Measurements from ENCODE around the gene GHRH.

Gene GHRH

GRCh38 chr20:37235065-37235464 lies 26.5 kb downstream of the GHRH start:
- peak; percentile 34 to 41 for DNase-seq

- DNase-seq: no peak
Measured at GRCh38 chr20:37234254-37234581, 27.4 kb downstream of the GHRH start.

DNA sequence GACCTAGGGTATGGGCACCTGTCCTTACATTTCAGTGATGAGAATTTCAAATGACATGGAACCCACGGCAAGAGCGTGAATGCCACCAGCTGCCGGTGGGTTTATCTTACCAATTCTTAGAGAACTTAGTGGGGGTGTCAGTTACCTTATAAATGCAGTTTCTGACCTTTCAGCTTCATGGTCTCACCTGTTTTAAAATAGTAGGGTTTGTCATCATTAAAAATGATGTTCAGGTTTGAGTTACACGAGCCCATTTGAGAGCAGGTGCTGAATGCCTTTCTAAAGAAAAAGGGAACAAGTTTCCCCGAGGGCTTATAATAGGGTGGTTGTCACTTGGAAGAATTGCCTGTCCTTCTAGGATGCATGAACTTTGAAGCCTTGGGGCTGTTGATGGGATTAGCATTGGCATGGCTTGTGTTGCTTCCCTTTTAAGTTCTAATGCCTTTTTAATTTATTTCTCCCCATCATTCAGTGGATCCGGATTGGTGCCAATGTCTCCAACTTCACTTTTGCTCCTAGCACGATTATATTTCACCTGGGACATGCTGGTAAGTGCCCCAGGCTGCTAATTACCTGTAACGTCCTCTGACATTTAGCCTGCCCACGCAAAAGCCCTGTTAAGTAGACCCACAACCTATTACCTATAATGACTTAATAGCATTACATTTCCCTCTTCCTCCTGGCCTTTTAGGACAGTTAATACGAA lies 27.9 kb downstream of the GHRH start:
- DNase-seq: no peak

- peak; percentile 73 to 85 for DNase-seq
Measured at GRCh38 chr20:37231947-37232630, 29.5 kb downstream of the GHRH start.

DNA sequence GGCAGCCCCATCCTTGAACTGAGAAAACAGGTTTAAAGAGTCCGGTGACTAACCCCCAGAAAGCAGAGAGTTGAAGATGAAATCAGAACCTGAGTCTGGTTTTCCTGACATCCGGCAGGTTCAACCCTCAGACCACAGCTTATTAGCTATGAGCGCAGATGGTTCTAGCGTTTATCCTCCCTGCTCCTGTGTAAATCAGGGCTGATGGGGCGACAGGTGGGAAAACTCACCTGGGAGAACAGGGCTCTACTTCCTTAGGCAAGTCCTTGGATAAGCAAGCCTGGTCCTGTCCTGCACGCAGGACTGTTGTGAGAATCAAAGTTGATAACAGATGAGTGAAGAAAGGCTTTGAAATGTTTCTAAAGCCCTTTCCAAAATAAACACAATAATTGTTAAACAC lies 31.4 kb downstream of the GHRH start:
- DNase-seq: peak in 1 of 2 experiments; percentile 34

DNA sequence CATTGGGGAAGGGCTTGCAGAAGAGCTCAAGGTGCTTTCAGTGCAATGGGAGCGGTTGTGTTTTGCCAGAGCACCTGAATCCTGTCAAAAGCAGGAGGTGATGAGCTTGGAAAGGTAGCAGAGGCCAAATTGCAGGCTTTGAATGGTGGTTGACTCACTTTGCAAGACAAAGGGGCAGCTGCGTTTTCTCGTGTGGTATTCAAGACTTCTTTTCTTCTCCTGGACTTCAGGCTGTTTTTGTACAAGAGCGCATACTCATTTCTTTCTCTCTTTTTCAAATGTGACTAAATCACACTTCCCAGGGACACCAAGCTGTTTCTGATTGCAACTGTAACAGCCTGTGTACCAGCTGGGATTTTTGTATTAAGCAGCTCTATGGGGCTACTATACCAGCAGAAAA lies 32.3 kb downstream of the GHRH start:
- DNase-seq: no peak

GRCh38 chr20:37228656-37229055 lies 33.0 kb downstream of the GHRH start:
- no peak for DNase-seq

GRCh38 chr20:37228082-37228481 lies 33.5 kb downstream of the GHRH start:
- DNase-seq: no peak

GRCh38 chr20:37226889-37227288 lies 34.7 kb downstream of the GHRH start:
- no peak for DNase-seq

DNA sequence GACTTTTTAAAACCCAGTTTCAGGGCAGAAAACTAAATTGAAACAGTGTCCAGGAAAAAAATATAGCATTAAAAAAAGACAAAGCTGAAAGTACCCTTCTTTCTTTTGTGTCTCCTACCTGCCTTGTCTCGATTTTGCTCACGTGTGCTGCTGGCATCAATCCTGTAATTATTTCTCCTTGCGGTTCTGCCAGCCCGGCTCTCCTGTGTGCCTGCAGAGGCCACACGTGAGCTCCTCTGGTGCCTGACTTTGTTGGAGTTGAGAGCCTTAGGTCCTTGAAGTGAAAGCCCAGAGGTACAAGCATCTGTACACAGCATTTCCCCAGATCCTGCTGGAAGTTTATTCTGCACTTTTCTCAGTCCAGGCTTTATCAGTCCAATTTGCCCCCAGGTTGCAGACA lies 36.5 kb downstream of the GHRH start:
- DNase-seq: no peak

DNA sequence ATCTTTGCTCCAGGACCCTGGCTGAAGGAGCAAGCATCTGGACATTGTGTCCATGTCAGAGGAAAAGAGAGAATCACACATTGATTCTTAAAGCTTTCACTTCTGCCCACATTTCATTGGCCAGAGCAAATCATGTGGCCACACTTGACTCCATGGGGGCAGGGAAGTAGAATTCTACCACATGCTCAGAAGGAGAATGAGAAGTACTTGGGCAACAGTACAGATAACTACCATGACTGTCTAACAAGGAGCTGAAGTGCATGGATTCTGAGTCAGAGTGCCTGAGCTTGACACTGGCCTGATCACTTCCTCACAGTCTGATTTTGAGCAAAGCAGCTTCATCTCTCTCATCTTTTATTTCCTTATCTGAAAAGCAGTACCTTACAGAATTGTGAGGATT lies 38.6 kb downstream of the GHRH start:
- DNase-seq: no peak

- DNase-seq: no peak
Measured at GRCh38 chr20:37222086-37222485, 39.5 kb downstream of the GHRH start.

DNA sequence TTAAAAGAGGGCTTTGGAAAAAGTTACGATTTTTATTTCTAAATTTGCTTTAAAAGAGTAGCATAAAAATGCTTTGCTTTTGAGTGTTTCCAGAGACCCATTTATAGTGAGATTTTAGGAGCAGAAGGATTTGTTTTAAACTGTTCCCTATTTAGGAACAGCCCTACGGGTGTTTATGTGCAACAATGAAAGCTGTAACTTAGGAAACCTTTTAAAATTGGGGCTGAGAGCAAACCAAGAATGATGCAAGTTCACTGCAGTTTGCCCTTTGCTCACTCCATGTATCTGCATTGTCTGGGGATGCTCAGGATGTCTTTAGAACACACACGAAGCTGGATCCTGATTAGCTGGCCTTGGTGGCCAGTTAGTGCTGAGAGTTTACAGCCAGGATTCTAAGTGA lies 40.9 kb downstream of the GHRH start:
- no peak for DNase-seq

DNA sequence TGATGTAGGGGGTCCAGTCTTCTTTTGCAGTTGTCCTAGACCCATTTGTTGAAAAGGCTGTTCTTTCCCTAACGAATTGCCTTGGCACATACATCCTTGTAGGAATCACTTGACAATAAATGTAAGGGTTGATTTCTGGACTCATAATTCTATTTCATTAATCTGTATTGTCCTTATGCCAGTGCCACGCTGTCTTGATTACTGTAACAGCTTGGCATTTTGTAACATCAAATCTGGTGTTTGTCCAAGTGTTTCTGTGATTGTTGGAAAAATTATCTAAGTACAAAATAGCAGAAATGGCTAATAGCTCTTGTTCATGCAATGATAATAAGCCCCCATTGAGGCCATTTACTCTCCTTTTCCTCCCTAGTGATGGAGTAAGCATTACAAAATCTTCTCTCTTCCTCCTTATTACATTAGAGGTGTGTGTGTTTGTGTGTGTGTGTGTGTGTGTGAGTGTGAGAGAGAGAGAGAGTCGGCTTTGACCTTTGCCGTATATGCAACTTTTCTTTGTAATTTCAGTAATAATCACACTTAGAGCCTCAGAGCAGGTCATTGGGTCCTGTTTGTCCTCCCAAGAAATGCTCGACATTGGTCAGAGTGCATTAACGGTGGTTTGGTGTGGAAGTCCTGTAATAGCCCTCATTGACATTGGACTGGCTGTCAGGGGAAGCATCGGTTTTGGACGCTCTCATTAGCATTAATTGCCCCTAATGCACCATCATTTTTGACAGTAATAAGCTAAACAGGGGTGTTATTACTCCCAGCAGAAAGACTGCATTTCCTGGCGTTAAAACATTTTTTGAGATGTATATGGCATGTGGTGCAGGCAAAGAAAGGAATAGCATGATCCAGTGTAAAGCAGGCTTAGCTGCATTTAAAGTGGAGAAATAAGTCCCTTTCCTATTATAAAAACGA lies 41.6 kb downstream of the GHRH start:
- no peak for DNase-seq

DNA sequence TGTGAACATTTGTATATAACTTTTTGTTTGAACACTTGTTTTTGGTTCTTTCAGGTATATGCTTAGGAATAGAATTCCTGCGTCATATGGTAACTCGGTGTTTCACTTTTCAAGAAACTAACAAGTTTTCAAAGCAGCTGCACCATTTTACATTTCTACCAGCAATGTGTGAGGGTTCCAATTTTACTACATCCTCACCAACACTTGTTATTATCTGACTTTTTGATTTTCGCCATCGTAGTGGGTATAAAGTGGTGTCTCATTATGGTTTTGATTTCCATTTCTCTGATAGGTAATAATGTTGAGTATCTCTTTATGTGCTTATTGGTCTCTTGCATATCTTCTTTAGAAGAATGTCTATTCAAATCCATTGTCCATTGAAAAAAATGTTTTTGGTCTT lies 42.6 kb downstream of the GHRH start:
- DNase-seq: no peak

GRCh38 chr20:37218441-37218840 lies 43.2 kb downstream of the GHRH start:
- DNase-seq: no peak

GRCh38 chr20:37209661-37210314 lies 51.8 kb downstream of the GHRH start:
- DNase-seq: no peak

DNA sequence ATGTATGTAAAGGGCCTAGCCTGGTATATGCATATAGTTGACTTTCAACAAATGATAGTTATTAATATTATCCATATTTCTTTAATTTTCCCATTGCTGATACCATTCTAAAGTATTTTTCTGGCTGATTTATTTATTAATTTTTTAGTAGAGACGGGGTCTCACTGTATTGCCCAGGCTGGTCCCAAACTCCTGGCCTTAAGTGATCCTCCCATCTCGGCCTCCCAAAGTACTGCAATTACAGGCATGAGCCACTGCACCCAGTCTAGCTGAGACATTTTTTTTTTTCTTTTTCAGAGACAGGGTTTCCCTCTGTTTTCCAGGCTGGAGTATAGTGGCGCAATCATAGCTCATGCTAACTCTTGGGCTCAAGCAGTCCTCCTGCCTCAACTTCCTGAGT lies 52.4 kb downstream of the GHRH start:
- DNase-seq: no peak

DNA sequence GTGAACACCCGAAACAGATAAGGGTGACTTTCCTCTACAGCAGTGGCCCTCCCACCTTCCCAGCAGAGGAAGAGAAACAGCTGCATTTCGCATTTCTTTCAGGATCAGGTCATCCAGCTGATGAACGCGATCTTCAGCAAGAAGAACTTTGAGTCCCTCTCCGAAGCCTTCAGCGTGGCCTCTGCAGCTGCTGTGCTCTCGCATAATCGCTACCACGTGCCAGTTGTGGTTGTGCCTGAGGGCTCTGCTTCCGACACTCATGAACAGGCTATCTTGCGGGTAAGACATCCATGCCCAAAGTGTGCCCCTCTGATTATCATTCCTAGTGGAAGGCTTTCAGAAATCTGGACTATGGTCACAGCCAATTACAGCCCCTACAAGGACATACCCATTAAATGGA lies 54.4 kb downstream of the GHRH start:
- no peak for DNase-seq

DNA sequence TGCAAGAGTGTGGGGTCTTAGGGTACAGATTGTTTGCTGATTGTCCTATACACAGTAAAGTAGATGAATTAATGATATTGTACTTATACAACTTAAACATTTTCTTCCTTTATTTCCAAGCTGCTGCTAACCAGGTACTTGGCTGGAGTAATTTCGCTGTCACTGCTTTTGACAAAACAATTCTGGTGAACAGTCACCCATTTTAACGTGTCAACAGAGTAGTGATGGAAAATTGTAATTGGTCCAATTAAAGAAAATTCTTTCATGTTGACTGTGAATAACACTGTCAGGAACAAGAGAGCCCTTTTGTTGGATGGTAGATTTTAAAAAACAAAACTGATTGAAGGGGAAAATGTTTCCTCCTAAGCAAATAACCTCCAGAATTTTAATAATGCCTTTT lies 55.8 kb downstream of the GHRH start:
- no peak for DNase-seq

- no peak for DNase-seq
Measured at GRCh38 chr20:37205130-37205529, 56.5 kb downstream of the GHRH start.

- no peak for DNase-seq
Measured at GRCh38 chr20:37204056-37204455, 57.6 kb downstream of the GHRH start.

DNA sequence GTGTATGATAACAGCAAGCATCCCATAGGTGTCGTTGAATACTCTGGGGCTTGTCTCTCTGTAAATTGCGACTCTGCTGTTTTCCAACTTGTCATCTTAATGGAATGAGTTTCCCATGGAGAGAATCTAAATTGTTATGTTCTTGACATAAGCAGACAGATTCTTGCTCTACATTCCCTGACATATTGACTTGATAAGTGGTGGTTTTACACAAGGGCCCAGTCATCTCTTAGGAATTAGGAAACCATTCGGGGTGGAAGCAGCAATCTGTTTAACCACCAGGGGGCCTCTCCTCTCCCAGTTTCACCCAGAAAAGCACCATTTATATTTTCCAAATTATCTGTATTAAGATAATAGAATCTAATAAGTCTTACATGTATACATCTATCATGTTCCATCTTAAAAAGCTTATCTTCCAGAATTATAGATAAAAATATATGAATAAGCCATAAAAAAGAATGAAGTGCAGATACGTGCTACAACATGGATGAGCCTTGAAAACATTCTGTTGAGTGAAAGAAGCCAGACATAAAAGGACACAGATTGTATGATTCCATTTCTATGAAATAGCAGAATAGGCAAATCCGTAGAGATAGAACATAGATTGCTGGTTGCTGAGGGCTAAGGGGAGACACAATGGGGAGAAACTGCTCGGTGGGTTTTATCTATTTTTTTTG lies 59.2 kb downstream of the GHRH start:
- DNase-seq: peak in 1 of 2 experiments; percentile 13
